Stimulated activated CD4-positive, alpha-beta T cell treated with anti-CD3 and anti-CD28 coated beads, Interleukin-2, amount 100 ng/mL, for 48 hours (primary cell): Measurements from ENCODE around the gene PHYHIPL.

Experiments
- DNase-seq, 2 donors: peaks; one replicate each; pipeline ENCODE4 v3.0.0-alpha.2; 2020

Gene PHYHIPL

DNA sequence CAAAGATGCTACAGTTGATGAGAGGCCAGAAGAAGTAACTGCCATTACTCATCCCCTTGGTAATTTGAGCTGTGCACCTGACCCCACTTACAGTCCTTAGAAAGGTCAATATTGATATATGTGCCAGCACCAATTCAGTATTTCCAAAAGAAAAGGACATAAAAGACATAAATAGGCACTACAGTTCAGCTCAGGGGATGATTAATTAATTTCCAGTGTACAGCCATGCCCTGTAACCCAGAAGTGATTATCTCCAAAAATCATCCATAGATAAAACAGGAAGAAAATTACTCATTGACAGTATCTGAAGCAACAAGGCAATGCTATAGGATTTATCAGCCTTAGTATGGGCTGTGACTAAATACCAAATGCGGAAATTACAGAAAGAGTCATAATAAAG lies 82.4 kb downstream of the PHYHIPL start:
- no peak for DNase-seq

DNA sequence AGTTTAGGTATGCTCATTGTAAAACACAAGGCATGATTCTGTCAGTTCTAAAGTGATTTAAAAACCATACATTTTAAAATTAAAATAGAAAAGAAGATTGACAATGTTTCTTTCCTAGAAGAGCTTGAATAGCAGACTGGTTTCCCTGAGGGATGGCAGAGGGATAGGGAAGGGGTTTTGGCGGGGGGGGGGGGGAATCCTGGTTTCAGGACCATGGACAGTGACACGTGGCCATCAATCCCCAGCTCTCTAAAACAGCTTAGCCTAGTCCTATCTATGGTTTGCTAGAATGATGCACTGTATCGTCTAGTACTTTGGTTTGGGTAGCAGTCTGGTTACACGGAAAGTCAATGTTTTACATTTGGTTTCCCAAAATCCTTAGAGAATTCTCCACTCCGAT lies 88.7 kb downstream of the PHYHIPL start:
- no peak for DNase-seq

DNA sequence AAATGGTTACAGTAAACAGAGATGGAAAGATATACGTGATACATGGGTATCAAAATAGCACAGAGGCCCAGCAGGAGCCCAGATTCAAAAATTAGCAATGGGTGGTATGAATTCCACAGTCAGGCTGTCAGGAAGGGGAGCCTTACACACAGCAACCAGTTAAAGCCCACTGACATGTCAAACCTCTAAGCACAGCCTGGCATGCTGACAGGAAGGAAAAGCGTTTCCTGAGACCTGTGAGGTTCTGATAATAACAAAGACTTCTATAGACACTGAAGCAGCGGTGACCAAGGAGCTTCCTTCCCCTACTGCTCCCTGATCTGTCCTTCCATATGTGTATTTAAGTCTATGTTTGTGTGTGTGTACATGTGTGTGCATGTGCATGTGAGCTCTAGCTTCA lies 89.9 kb downstream of the PHYHIPL start:
- no peak for DNase-seq

DNA sequence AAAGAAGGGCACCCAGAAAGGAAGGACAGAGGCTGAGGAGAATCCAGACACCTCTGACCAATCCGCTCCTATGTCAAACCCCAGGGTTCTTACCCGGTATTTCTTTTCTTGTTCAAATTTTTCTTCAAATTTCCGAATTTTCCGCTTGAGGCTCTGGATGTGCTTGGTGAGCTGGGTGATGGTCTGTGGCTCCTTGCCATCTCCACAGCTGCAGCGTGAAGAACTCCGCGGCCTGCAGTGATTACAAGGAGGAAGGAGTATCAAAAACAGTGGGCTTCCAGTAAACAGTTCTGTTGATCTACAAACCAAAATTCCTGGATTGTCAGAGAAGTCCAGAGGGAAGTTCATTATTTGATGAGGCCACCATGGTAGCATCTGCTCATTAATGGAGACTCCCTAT lies 92.0 kb downstream of the PHYHIPL start:
- DNase-seq: no peak

DNA sequence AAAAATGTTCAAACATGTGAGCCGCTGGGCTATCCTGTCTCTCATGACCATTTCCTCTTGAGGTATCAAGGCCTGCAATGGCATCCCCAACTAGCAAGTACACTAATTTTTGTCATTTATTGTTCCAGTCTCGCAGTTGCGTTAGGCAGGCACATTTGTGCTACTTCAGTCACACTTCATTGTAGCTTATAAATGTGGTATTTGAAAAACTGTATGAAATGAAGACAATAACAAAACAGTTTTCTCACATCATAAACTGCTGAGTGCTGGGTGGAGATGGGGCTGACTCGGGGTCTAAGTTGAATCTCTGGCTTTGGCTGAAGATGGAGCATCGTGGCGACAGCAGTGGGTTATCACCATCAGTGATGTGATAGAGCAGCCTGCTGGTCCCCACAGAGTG lies 93.2 kb downstream of the PHYHIPL start:
- DNase-seq: no peak

- DNase-seq: no peak
Observed at GRCh38 chr10:59270492-59270891, 94.0 kb downstream of the PHYHIPL start.

DNA sequence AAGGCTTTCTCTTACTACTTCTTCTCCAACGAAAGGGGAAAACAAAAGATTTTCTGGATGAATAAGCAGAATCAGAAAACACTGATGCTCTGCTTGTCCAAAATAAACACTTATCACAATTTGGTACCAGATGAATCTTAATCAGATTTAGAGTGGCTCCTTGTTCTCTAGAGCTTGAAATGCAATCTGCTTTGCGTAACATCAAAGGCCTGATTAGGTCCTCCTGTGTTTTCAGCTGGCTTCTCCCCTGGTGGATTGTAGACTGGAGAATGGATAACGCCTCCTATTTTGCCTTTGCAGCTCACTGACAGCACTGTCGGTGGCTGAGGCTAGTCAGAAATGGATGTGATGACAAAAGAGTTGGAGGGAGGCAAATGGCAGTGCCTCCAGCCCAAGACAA lies 94.7 kb downstream of the PHYHIPL start:
- no peak for DNase-seq

- no peak for DNase-seq
Observed at GRCh38 chr10:59272061-59272460, 95.6 kb downstream of the PHYHIPL start.

DNA sequence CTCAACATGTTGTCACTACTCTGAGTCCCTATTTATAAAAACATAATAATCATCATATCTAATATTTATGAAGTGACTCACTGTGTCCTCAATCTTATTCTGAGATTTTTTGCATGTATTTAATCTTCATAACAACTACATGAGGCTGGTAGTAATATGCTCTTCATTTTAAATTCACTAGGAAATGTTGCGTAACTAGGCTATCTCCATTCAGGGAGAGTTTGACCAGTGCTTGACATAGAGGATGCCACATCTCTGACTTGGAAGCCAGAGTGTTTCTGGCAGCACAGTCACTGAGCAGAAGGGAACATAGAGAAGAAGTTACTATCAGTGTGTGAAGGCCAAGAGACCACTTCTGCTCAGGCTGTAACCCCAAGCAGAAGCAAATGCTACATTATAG lies 97.0 kb downstream of the PHYHIPL start:
- no peak for DNase-seq

- no peak for DNase-seq
Observed at GRCh38 chr10:59276133-59276532, 99.7 kb downstream of the PHYHIPL start.

DNA sequence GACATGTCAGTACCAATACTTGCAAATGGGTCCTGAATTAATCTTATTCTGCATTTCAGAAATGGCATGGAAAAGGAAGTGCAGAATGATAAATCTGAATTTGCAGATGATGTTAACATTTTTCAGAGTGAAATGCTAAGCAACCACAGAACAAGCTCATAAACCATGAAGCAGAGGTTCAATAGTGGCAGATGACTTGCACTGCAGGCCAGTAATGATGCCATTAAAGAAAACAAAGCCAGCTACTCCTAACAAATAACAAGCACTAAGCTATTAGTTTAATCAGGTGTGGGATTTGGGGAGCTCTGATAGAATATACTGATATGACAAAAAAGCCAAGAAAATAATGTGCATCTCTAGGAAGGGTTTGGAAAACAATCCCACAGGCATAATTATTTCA lies 100.5 kb downstream of the PHYHIPL start:
- DNase-seq: no peak

DNA sequence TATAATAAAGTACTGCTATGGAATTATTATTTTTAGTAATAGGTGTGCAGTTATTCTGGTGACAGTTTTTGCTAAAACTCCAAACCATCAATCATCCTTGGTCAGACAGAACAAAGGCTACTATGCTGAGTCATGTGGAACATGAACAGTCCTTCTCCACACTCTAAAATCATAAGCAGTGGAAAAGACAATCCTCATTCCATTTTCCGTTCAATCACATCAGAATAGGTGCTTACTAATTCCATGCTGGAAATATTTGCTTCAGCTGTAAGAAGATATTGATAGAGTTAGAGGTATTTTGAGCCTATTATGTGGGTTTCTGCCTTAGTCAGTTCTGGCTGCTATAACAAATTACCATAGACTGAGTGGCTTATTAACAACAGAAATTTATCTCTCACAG lies 103.0 kb downstream of the PHYHIPL start:
- DNase-seq: no peak

GRCh38 chr10:59279991-59280505 lies 103.6 kb downstream of the PHYHIPL start:
- no peak for DNase-seq

DNA sequence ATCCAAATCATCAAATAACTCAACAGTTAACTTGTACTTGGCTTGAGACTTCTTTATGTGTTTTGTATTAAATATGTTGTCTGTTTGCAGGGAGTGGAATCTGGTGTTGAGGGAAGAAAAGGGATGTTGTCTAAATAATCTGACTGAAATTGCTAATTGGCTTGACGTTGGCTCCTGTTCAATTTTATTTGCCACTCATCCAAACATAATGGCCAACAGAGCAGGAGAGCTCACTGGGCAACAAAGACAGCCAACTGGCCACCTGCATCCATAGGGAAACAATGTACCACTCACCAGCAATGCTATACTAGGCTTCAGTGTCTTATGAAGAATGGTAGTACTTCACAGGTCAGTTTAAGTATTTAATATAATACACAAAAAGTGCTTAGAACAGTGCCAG lies 105.4 kb downstream of the PHYHIPL start:
- DNase-seq: no peak

DNA sequence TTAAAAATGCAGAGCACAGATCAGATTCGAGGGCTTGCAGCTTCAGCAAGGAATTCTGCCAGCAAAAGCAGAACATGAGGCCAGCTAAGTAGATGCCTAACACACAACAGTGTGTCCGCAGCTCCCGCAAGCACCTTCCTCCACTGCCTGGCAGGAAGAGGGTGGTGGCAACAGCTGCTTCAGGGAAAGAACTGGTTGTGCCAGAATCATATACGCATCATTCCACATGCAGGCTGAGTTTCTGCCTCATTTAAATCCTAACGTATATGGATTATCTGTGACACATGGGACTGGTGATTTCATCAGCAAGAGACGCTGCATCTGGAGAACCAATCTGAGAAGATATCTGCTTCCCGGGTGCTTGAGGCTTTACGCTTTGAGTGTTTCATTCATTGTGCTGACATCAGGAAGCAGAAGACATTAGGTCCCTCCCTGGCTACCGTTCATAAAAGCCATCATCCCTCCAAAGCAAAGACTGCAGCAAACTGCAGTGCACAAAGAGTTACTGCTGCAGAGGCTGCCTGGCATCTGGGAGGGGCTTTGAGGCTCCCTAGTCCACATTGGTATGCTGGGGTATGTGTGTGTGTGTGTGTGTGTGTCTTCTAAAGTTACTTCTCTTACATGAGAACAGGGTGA lies 107.1 kb downstream of the PHYHIPL start:
- DNase-seq: no peak

GRCh38 chr10:59284118-59284975 lies 107.9 kb downstream of the PHYHIPL start:
- no peak for DNase-seq

- DNase-seq: no peak
Observed at GRCh38 chr10:59285073-59285472, 108.6 kb downstream of the PHYHIPL start.

GRCh38 chr10:59285848-59286247 lies 109.4 kb downstream of the PHYHIPL start:
- DNase-seq: no peak

DNA sequence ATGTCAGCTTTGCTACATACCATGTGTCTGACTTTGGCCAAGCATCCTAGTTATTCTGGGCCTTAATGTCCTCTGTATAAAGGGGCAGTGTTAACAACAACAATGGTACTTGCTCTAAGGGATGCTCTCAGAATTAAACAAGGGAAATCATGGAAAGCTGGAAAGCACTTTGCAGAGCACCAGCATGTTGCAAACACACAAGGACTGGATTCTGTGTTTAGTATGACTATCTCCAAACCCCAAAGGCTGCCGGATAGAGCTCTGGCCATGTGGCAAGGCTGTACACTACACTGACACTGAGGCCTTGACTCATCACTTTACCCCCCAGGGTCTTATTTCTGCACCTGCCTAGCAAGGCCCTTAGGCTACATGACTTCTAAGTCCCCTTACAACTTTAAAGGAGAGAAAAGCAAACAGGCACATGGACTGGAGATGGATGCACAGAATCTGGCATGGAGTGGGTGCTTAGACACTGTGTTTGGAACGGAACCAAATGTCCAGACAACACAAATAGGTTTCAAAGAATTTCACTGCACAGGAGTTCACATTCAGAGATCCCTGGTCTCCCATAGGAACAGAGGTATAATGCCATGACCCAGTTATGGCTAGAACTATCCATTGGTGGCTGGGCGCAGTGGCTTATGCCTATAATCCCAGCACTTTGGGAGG lies 111.3 kb downstream of the PHYHIPL start:
- no peak for DNase-seq

GRCh38 chr10:59289853-59290252 lies 113.4 kb downstream of the PHYHIPL start:
- no peak for DNase-seq

GRCh38 chr10:59290448-59290847 lies 114.0 kb downstream of the PHYHIPL start:
- DNase-seq: no peak
